Transverse colon (tissue), 3 donors: ENCODE data around the gene REV3L.
"Not testable (repeated sequence)": the region's sequence is repeated elsewhere in the genome, so short reads cannot be mapped to it uniquely, and the experiment has no call there.

ENCODE experiments used
- CTCF ChIP-seq, 5 experiments: fragments of 200-600 bp in 3 of 5; fragments of 450-650 bp in 2 of 5; sonication (generic) in 3 of 5; IDR thresholded peaks; 1 replicate in 2 of 5; 2 replicates in 3 of 5; pipeline ENCODE4 v1.5.1; 2016 to 2017; ENCODE audit warnings: antibody characterized with exemption in 5 of 5, inconsistent platforms in 3 of 5, mild to moderate bottlenecking in 2 of 5, moderate library complexity in 1 of 5
- EP300 ChIP-seq: sonication (generic); formaldehyde crosslinking; IDR thresholded peaks from one replicate; pipeline ENCODE4 v1.6.1; 2017; ENCODE audit warnings: antibody characterized with exemption, low read depth

- TF ChIP-seq CTCF (IDR thresholded peaks at IDR 0.05); EP300: not testable (repeated sequence)
Observed at GRCh38 chr6:111300938-111301800, 181.8 kb downstream of the REV3L start.
